Measurements from ENCODE around the gene STAB2.

GRCh38 chr12:103799857-103800771, 213.0 kb downstream of the STAB2 start:
- TF ChIP-seq CTCF (IDR thresholded peaks at IDR 0.05 in 2 of 3, conservative IDR thresholded peaks at IDR 0.05 in 1 of 3; ENCODE audit: borderline replicate concordance in 1 of 3, insufficient read depth in 1 of 3, low read depth in 2 of 3, low read length in 2 of 3) (no peak), CBX3 (IDR thresholded peaks at IDR 0.05; ENCODE audit: low read depth) (no peak), REST (IDR thresholded peaks at IDR 0.05; ENCODE audit: low read depth) (no peak), ZBTB33 (IDR thresholded peaks at IDR 0.05; ENCODE audit: extremely low read depth, insufficient replicate concordance, low read length) (no peak), TCF7L2 (IDR thresholded peaks at IDR 0.05; ENCODE audit: borderline replicate concordance, extremely low read depth, insufficient read depth, insufficient read length) (peak; percentile 41), ATF3 (IDR thresholded peaks at IDR 0.05) (no peak)
